Hindlimb muscle (tissue), 1 donor: ENCODE data around the gene CDKL1. TPM values are rescaled to one million over a fixed set of nuclear protein-coding genes. Genes with fewer than 3 reads are reported as not detected.
"Not testable (repeated sequence)": the region's sequence is repeated elsewhere in the genome, so short reads cannot be mapped to it uniquely, and the experiment has no call there.

Source experiments
- DNase-seq: peaks from one replicate; pipeline ENCODE4 v3.0.0-alpha.2; 2013
- polyA plus RNA-seq: library from polyadenylated mRNA; unstranded; fragments of 120-200 nt; gene quantifications from one replicate; pipeline ENCODE4 v1.2.1, GENCODE V29; 2013; ENCODE audit not compliant: insufficient read length

CDKL1 gene
- polyA plus RNA-seq, 1 donor = 7.2 TPM

GRCh38 chr14:50331596-50331995, 65.1 kb downstream of the CDKL1 start:
- DNase-seq = no peak

- DNase-seq = peak; percentile 84
Measured at GRCh38 chr14:50321009-50321660, 75.5 kb downstream of the CDKL1 start.

GRCh38 chr14:50320283-50320682, 76.4 kb downstream of the CDKL1 start:
- DNase-seq = no peak

GRCh38 chr14:50319721-50320120, 77.0 kb downstream of the CDKL1 start:
- no peak for DNase-seq

DNA sequence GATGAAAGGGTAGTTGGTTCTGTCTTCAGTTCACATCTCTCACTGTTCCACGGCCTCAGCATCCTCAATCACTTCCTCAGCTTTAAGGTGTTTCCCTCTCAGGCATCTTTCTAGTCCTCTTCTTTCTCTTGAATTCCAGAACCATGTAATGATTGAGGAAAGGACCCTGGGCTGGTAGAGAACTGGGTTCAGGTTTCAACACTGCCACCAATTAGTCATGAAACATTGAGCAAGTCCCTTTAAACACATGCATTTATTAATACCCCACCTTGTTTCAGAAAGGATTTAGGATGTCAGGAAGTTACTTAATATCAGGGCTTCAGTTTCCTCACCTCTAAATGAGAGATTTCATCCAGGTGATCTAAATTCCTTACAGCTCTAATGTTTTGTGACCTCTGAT, 77.4 kb downstream of the CDKL1 start:
- DNase-seq = no peak

- peak; percentile 34 for DNase-seq
Measured at GRCh38 chr14:50318031-50318626, 78.6 kb downstream of the CDKL1 start.

GRCh38 chr14:50314098-50314497, 82.6 kb downstream of the CDKL1 start:
- DNase-seq = not testable (repeated sequence)

GRCh38 chr14:50312734-50313054, 84.0 kb downstream of the CDKL1 start:
- no peak for DNase-seq

GRCh38 chr14:50311972-50312733, 84.5 kb downstream of the CDKL1 start, which contains the start of the genes DMAC2L and L2HGDH:
Gene DMAC2L (plus strand): TSS chr14:50312324. CDS start chr14:50321488, 9,164 bp downstream.
Gene L2HGDH (minus strand): TSS chr14:50312229. CDS start chr14:50312150, 79 bp downstream.
- peak; percentile 95 for DNase-seq

DNA sequence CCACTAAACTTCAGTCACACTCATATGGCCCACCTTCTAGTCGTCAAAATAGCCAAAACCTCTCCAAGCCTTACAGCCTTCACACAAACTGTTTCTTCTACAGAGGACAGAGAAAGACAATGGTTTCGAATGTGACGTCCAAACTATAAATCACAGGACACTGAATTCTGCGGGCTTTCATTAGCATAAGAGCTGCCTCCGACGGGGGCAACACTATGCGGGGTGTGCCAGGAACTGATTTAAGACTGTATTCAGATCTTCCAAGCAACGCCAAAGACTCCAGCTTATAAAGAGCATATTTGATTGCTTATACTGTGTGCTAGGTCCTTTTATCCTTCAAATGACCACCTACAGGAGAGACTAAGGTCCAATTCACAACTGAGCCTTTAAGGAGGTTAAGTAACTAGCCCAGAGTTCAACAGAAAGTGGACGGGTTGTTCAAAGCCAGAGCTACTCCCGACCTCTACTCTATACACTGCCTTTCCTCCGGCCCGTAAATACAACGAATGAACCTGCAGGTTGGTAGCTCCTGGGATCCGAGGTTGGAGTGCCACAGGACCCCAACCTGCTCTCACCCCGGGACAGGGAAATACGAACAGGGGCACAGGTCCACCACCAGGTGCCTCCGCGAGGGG, 85.2 kb downstream of the CDKL1 start:
- no peak for DNase-seq

DNA sequence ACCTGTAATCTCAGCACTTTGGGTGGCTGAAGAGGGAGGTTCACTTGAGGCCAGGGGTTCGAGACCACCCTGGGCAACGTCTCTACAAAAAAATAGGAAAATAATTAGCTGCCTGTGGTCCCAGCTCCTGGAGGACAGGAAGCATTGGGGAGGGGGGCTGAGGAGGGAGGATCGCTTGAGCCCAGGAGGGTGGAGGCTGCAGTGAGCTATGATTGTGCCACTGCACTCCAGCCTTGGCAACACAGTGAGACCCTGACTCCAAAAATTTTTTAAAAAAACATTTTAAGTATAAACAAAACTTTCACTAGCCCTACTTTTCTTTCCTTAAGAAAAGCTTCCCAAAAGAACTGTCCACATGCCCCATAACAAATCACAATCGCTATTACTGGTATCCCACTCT, 86.2 kb downstream of the CDKL1 start:
- no peak for DNase-seq

DNA sequence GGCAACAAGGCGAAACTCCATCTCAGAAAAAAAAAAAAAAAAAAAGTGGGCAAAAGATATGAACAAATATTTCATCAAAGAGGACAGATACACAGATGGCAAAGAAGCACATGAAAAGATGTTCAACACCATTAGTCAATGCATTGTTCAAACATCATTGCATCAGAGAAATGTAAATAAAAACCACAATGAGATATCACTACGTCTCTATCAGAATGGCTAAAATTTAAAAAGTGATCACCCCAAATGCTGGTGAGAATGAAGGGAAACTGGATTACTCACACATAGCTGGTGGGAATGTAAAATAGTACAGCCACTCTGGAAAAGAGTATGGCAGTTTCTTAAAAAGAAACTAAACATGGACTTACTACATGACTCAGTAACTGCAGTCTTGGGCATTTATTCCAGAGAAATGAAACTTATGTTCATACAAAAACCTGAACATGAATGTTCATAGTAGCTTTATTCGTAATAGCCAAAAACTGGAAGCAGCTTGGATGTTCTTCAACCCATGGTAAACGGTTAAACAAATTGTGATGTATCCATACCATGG, 88.2 kb downstream of the CDKL1 start:
- no peak for DNase-seq

- DNase-seq = no peak
Measured at GRCh38 chr14:50303744-50304471, 92.8 kb downstream of the CDKL1 start.

DNA sequence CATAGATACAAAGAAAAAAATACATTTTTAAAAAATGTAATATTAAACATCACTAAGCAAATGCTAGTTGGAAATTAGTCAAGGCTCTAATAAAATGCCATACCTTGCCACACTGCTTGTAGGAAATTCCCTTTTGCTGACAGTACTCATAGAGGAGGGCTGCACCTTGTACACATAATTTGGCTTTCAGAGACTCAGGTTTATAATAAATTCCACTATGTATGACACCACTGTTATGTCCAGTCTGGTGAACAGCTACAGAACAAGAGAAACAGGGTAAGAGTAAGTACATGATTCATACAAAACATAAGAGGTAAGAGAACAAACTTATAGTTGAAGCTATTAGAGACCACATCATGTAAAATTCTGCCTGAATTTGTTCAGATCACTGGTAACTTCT, 94.8 kb downstream of the CDKL1 start:
- no peak for DNase-seq

DNA sequence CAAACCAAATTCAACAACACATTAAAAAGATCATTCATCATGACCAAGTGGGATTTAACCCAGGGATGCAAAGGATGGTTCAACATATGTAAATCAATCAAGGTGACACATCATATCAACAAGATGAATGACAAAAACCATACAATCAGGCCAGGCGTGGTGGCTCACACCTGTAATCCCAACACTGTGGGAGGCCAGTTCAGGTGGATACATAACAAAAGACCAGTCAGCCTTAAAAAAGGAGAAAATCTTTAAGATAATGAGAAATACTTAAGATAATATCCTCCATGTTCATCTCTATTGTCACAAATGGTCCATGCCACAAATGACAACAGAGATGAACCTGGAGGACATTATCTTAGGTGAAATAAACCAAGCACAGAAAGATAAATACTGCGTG, 97.1 kb downstream of the CDKL1 start:
- no peak for DNase-seq

GRCh38 chr14:50290306-50290705, 106.4 kb downstream of the CDKL1 start:
- DNase-seq = no peak

- no peak for DNase-seq
Measured at GRCh38 chr14:50288146-50288545, 108.5 kb downstream of the CDKL1 start.

DNA sequence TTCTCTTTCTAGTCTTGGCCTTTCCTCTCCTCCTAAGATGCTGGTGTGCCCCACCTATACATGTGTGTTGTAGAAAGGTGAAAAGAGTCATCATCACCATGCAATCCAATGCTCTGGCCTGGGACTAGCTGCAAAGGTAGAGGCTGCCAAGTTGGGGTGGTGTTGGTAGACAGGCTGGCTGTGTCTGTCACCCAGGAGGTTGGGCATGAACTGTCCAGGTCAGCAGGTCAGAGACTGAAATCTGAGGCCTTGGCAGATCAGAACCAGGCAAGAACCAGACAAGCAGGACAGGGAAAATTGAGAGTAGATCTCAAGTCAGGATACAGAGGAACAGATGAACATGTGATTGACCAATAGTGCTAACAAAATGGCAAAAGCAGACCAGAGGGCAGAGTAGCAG, 110.8 kb downstream of the CDKL1 start:
- DNase-seq = no peak
